ENCODE results near the gene ALG2. TPM values are rescaled to one million over a fixed set of nuclear protein-coding genes. Genes with fewer than 3 reads are reported as not detected.
A peak's percentile ranks its signal among the peaks of the same experiment; 100 is the strongest.

The ALG2 gene
- total and polyA plus RNA-seq, 2 donors from 2014 or later = 38.7 to 40.5 TPM

DNA sequence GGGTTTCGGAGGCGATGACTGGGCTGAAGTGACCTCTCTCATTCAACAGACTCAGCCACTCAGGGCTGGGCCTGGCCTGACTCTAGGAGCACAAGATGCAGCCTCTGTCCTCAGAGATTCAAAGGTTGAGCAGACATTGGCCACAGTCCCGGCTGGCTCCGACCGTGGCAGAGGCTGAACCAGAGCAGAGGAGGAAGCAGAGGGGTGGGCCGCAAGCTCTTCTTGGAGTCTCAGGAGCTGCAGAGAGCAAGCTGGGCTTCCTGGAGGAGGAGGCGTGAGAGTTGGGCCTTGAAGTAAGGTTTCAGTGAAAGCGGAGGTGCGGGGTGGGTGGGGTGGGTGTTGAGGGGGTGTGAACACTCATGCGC, 37.6 kb downstream of the ALG2 start:
- no peak for FAIRE-seq
- Histone ChIP-seq H3K4me1 (ENCODE audit: control insufficient read depth in 2 of 3, insufficient read depth in 2 of 3, low read depth in 1 of 3, low read length in 3 of 3) (peaks cover 0 to 6% (median 0%) of the 10 kb centered on the region in 3 donors), H3K9me3 (ENCODE audit: control insufficient read depth in 2 of 3, insufficient read depth in 1 of 3, low read length in 3 of 3) (no peaks in the 10 kb centered on the region), H3K4me3 (ENCODE audit: low read length in 3 of 3) (no peak overlapping the region), H3K9ac (ENCODE audit: low read length in 3 of 3) (no peak overlapping the region), H3K27ac (ENCODE audit: low read depth in 2 of 2, low read length in 2 of 2) (no peak overlapping the region), H3K36me3 (ENCODE audit: control insufficient read depth in 2 of 3, insufficient read depth in 3 of 3, low read length in 3 of 3) (no peaks in the 10 kb centered on the region), H3K27me3 (ENCODE audit: control insufficient read depth, insufficient read depth, low read length) (no peaks in the 10 kb centered on the region)
- peak in 2 of 5 donors; percentile 64 to 84 for DNase-seq
- TF ChIP-seq, protein P1, sequence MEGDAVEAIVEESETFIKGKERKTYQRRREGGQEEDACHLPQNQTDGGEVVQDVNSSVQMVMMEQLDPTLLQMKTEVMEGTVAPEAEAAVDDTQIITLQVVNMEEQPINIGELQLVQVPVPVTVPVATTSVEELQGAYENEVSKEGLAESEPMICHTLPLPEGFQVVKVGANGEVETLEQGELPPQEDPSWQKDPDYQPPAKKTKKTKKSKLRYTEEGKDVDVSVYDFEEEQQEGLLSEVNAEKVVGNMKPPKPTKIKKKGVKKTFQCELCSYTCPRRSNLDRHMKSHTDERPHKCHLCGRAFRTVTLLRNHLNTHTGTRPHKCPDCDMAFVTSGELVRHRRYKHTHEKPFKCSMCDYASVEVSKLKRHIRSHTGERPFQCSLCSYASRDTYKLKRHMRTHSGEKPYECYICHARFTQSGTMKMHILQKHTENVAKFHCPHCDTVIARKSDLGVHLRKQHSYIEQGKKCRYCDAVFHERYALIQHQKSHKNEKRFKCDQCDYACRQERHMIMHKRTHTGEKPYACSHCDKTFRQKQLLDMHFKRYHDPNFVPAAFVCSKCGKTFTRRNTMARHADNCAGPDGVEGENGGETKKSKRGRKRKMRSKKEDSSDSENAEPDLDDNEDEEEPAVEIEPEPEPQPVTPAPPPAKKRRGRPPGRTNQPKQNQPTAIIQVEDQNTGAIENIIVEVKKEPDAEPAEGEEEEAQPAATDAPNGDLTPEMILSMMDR (IDR thresholded peaks at IDR 0.05; ENCODE audit: borderline replicate concordance, extremely low read depth, insufficient read depth) = no peak
- intact Hi-C loops (cut with DNase I) = no loop called here

DNA sequence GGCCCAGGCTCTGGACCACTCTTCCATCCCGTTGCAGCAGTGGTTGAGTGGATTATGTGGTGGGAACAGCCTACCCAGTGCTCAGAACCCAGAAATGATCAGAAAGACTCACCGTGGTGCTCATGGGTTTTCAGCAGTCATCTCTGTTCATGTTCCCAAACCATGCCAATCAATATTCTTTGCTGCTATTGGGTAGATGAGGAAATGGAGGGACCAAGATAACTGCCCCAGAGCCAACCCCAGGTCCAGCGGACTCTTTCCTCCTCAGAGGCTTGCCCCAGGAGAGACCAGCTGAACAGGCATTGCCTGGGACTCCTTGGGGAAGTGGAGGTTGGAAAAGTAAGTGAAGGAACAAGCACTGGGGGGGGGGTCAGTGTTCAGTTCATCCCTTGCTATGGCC, 38.1 kb downstream of the ALG2 start:
- intact Hi-C loops (cut with DNase I) = no loop called here
- no peak overlapping the region for H3K27ac ChIP-seq (ENCODE audit: low read depth in 2 of 2, low read length in 2 of 2)
- no peak for FAIRE-seq
- no peak overlapping the region for H3K9ac ChIP-seq (ENCODE audit: low read length in 3 of 3)
- TF ChIP-seq, protein P1 (IDR thresholded peaks at IDR 0.05; ENCODE audit: borderline replicate concordance, extremely low read depth, insufficient read depth) = no peak
- peaks cover 0 to 6% (median 0%) of the 10 kb centered on the region in 3 donors for H3K4me1 ChIP-seq (ENCODE audit: control insufficient read depth in 2 of 3, insufficient read depth in 2 of 3, low read depth in 1 of 3, low read length in 3 of 3)
- DNase-seq = no peak
- H3K36me3 ChIP-seq (ENCODE audit: control insufficient read depth in 2 of 3, insufficient read depth in 3 of 3, low read length in 3 of 3) = no peaks in the 10 kb centered on the region
- H3K9me3 ChIP-seq (ENCODE audit: control insufficient read depth in 2 of 3, insufficient read depth in 1 of 3, low read length in 3 of 3) = no peaks in the 10 kb centered on the region
- no peaks in the 10 kb centered on the region for H3K27me3 ChIP-seq (ENCODE audit: control insufficient read depth, insufficient read depth, low read length)
- no peak overlapping the region for H3K4me3 ChIP-seq (ENCODE audit: low read length in 3 of 3)

DNA sequence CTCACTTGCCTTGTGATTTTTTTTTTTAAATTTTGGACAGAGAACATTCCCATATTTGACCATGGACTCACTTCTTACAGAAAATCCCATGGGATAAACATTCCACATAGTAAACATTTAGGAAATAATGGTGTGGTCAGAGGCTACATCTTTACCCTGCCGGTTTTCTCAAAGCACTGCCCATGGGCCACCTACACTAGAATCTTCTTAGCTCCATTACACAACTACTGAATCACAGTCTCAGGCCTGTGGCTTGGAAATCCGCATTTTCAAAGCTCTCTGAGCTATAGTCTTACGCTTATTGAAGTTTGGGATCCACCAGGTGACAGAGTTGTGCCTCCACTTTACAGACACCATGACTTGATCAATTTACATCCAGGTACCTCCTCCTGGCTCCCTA, 39.4 kb downstream of the ALG2 start:
- Histone ChIP-seq H3K27me3 (ENCODE audit: control insufficient read depth, insufficient read depth, low read length) (no peaks in the 10 kb centered on the region), H3K4me3 (ENCODE audit: low read length in 3 of 3) (no peak overlapping the region), H3K36me3 (ENCODE audit: control insufficient read depth in 2 of 3, insufficient read depth in 3 of 3, low read length in 3 of 3) (no peaks in the 10 kb centered on the region), H3K27ac (ENCODE audit: low read depth in 2 of 2, low read length in 2 of 2) (no peak overlapping the region), H3K9me3 (ENCODE audit: control insufficient read depth in 2 of 3, insufficient read depth in 1 of 3, low read length in 3 of 3) (no peaks in the 10 kb centered on the region), H3K4me1 (ENCODE audit: control insufficient read depth in 2 of 3, insufficient read depth in 2 of 3, low read depth in 1 of 3, low read length in 3 of 3) (peaks cover 0 to 6% (median 0%) of the 10 kb centered on the region in 3 donors), H3K9ac (ENCODE audit: low read length in 3 of 3) (no peak overlapping the region)
- FAIRE-seq (no peak), DNase-seq (no peak)
- TF ChIP-seq, protein P1 (IDR thresholded peaks at IDR 0.05; ENCODE audit: borderline replicate concordance, extremely low read depth, insufficient read depth) = no peak
- intact Hi-C loops (cut with DNase I) = no loop called here

DNA sequence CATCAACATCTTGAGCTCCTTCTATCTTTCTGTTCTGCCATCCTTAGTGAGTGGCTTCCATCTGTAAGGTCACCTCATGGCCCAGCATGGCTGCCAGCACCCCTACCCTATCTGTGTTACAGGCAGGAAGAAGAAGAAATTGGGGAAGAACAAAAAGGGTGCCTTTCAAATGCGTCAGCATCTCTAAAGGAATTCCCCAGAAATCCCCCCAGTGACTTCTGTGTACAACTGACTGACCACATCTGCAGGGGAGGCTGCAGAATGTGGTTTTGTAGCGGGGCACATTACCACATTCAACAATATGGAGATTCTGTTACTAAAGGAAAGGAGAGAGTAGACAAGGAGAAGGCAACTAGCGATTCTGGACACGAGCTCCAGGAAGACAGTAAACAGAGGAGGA, 40.1 kb downstream of the ALG2 start:
- DNase-seq (no peak), FAIRE-seq (no peak)
- no peaks in the 10 kb centered on the region for H3K9me3 ChIP-seq (ENCODE audit: control insufficient read depth in 2 of 3, insufficient read depth in 1 of 3, low read length in 3 of 3)
- intact Hi-C loops (cut with DNase I) = no loop called here
- no peaks in the 10 kb centered on the region for H3K27me3 ChIP-seq (ENCODE audit: control insufficient read depth, insufficient read depth, low read length)
- peaks cover 0 to 6% (median 0%) of the 10 kb centered on the region in 3 donors for H3K4me1 ChIP-seq (ENCODE audit: control insufficient read depth in 2 of 3, insufficient read depth in 2 of 3, low read depth in 1 of 3, low read length in 3 of 3)
- H3K27ac ChIP-seq (ENCODE audit: low read depth in 2 of 2, low read length in 2 of 2) = no peak overlapping the region
- no peaks in the 10 kb centered on the region for H3K36me3 ChIP-seq (ENCODE audit: control insufficient read depth in 2 of 3, insufficient read depth in 3 of 3, low read length in 3 of 3)
- no peak overlapping the region for H3K4me3 ChIP-seq (ENCODE audit: low read length in 3 of 3)
- no peak overlapping the region for H3K9ac ChIP-seq (ENCODE audit: low read length in 3 of 3)
- TF ChIP-seq, protein P1 (IDR thresholded peaks at IDR 0.05; ENCODE audit: borderline replicate concordance, extremely low read depth, insufficient read depth) = no peak

All from kidney (tissue), 14 donors.